Glutamatergic neuron (in vitro differentiated cells): Measurements from ENCODE around the gene THADA. TPM values are rescaled to one million over a fixed set of nuclear protein-coding genes. Genes with fewer than 3 reads are reported as not detected.

Experiments
- DNase-seq: peaks from one replicate; pipeline ENCODE4 v3.0.0; 2022
- H3K27ac Mint-ChIP-seq: one replicate; pipeline ENCODE4 v1.8.0; 2020; ENCODE audit warnings: mild to moderate bottlenecking, mixed read lengths, inconsistent platforms; ENCODE audit not compliant: unreplicated experiment
- H3K27me3 Mint-ChIP-seq: one replicate; pipeline ENCODE4 v1.8.0; 2020; ENCODE audit warnings: mild to moderate bottlenecking, moderate library complexity, mixed read lengths, inconsistent platforms; ENCODE audit not compliant: unreplicated experiment
- H3K36me3 Mint-ChIP-seq: one replicate; pipeline ENCODE4 v1.8.0; 2020; ENCODE audit warnings: mild to moderate bottlenecking, mixed read lengths, inconsistent platforms; ENCODE audit not compliant: unreplicated experiment
- H3K4me1 Mint-ChIP-seq: one replicate; pipeline ENCODE4 v1.8.0; 2020; ENCODE audit warnings: mild to moderate bottlenecking, low read depth, mixed read lengths, inconsistent platforms; ENCODE audit not compliant: unreplicated experiment
- H3K4me3 Mint-ChIP-seq: one replicate; pipeline ENCODE4 v1.8.0; 2020; ENCODE audit warnings: mild to moderate bottlenecking, mixed read lengths, inconsistent platforms; ENCODE audit not compliant: unreplicated experiment
- H3K9me3 Mint-ChIP-seq: one replicate; pipeline ENCODE4 v1.8.0; 2020; ENCODE audit warnings: mild to moderate bottlenecking, moderate library complexity, mixed read lengths, inconsistent platforms; ENCODE audit not compliant: unreplicated experiment
- CTCF ChIP-seq: fragments of 200-600 bp; sonication (generic); IDR thresholded peaks from one replicate; pipeline ENCODE4 v1.5.0; 2021; ENCODE audit not compliant: partially characterized antibody, unreplicated experiment
- total RNA-seq: library from RNA; stranded (reverse); fragmentation: NEBNext Ultra II Directional; extraction: Animal tissue kit (Norgen Biotek cat#: 25700); gene quantifications from one replicate; pipeline ENCODE4 v1.2.1, GENCODE V29; 2021; ENCODE audit not compliant: unreplicated experiment

THADA gene
- total RNA-seq, 1 donor from 2014 or later: 15.0 TPM

- Mint-ChIP-seq H3K4me1 (peaks cover 4% of the 10 kb centered on the region), H3K27ac (no peak overlapping the region), H3K4me3 (no peak overlapping the region), H3K9me3 (no peaks in the 10 kb centered on the region), H3K27me3 (no peaks in the 10 kb centered on the region), H3K36me3 (no peaks in the 10 kb centered on the region)
- no peak for DNase-seq
- no peak for TF ChIP-seq CTCF
Observed at GRCh38 chr2:43408407-43409160, 187.3 kb downstream of the THADA start.

GRCh38 chr2:43407935-43408334, 187.9 kb downstream of the THADA start:
- H3K9me3 Mint-ChIP-seq: no peaks in the 10 kb centered on the region
- H3K27ac Mint-ChIP-seq: no peak overlapping the region

GRCh38 chr2:43406651-43407279, 189.1 kb downstream of the THADA start:
- DNase-seq: no peak
- H3K27me3 Mint-ChIP-seq: no peaks in the 10 kb centered on the region
- no peaks in the 10 kb centered on the region for H3K36me3 Mint-ChIP-seq
- H3K27ac Mint-ChIP-seq: no peak overlapping the region
- TF ChIP-seq CTCF: no peak
- peaks cover 4% of the 10 kb centered on the region for H3K4me1 Mint-ChIP-seq
- H3K9me3 Mint-ChIP-seq: no peaks in the 10 kb centered on the region
- H3K4me3 Mint-ChIP-seq: no peak overlapping the region

More at GRCh38 chr2:43407935-43408334, 187.9 kb downstream of the THADA start:
- no peak for TF ChIP-seq CTCF
- no peak for DNase-seq
- peaks cover 4% of the 10 kb centered on the region for H3K4me1 Mint-ChIP-seq
- no peaks in the 10 kb centered on the region for H3K27me3 Mint-ChIP-seq
- H3K36me3 Mint-ChIP-seq: no peaks in the 10 kb centered on the region
- H3K4me3 Mint-ChIP-seq: no peak overlapping the region

- peaks cover 4% of the 10 kb centered on the region for H3K4me1 Mint-ChIP-seq
- no peak for TF ChIP-seq CTCF
Observed at GRCh38 chr2:43405829-43406228, 190.0 kb downstream of the THADA start.

GRCh38 chr2:43402452-43402937, 193.3 kb downstream of the THADA start:
- Mint-ChIP-seq H3K36me3 (no peaks in the 10 kb centered on the region), H3K4me1 (peaks cover 4% of the 10 kb centered on the region), H3K27me3 (no peaks in the 10 kb centered on the region), H3K27ac (no peak overlapping the region), H3K9me3 (no peaks in the 10 kb centered on the region), H3K4me3 (no peak overlapping the region)
- no peak for TF ChIP-seq CTCF
- no peak for DNase-seq

More at GRCh38 chr2:43405829-43406228, 190.0 kb downstream of the THADA start:
- H3K36me3 Mint-ChIP-seq: no peaks in the 10 kb centered on the region
- H3K27ac Mint-ChIP-seq: no peak overlapping the region
- no peak overlapping the region for H3K4me3 Mint-ChIP-seq
- no peaks in the 10 kb centered on the region for H3K27me3 Mint-ChIP-seq
- no peaks in the 10 kb centered on the region for H3K9me3 Mint-ChIP-seq
- no peak for DNase-seq
